Left lung (tissue), 10 donors: ENCODE results near the gene SH3BGRL. TPM values are rescaled to one million over a fixed set of nuclear protein-coding genes. Genes with fewer than 3 reads are reported as not detected.
"Not testable (repeated sequence)": the region's sequence is repeated elsewhere in the genome, so short reads cannot be mapped to it uniquely, and the experiment has no call there.

ENCODE experiments used
- ATAC-seq: fragments of 200-7000 bp; cut with Tn5 transposase; one replicate; pipeline ENCODE4 v1.9.1; 2020; ENCODE audit warnings: moderate library complexity
- DNase-seq, 4 donors: peaks; one replicate each; pipeline ENCODE4 v3.0.0-alpha.2; 2013 to 2020
- H3K27ac ChIP-seq, 2 donors: fragments of 200-600 bp; sonication (generic) in 1 of 2; one replicate each; pipeline versions ENCODE4 v1.5.0 to v1.8.0; 2020 to 2021
- H3K27me3 ChIP-seq, 2 donors: fragments of 200-600 bp; sonication (generic) in 1 of 2; one replicate each; pipeline versions ENCODE4 v1.5.0 to v1.8.0; 2020 to 2021
- H3K36me3 ChIP-seq, 2 donors: fragments of 200-600 bp; sonication (generic) in 1 of 2; one replicate each; pipeline versions ENCODE4 v1.5.0 to v1.8.0; 2020 to 2021
- H3K4me1 ChIP-seq, 2 donors: fragments of 200-600 bp; one replicate each; pipeline ENCODE4 v1.8.0; 2021
- H3K4me3 ChIP-seq, 2 donors: fragments of 200-600 bp; sonication (generic) in 1 of 2; one replicate each; pipeline versions ENCODE4 v1.5.0 to v1.8.0; 2020 to 2021; ENCODE audit warnings: mild to moderate bottlenecking in 1 of 2
- H3K9me3 ChIP-seq, 2 donors: fragments of 200-600 bp; sonication (generic) in 1 of 2; one replicate each; pipeline versions ENCODE4 v1.5.0 to v1.8.0; 2020 to 2021
- intact Hi-C, 2 donors: fragments of 100-400 bp; cut with DNase I; formaldehyde crosslinking; loops; one replicate each; pipeline versions ENCODE4 v1.11.2 to v1.14.2; 2022
- polyA plus RNA-seq, 6 donors: library from polyadenylated mRNA; unstranded; fragments of 120-200 nt; gene quantifications; one replicate each; pipeline ENCODE4 v1.2.1, GENCODE V29; 2013; ENCODE audit not compliant: insufficient read length in 6 of 6
- total RNA-seq, 2 donors: library from RNA; stranded (reverse); fragmentation: NEBNext Ultra II Directional; extraction: Animal tissue kit (Norgen Biotek cat#: 25700); gene quantifications; one replicate each; pipeline ENCODE4 v1.2.1, GENCODE V29; 2021
- TF ChIP-seq, protein P1 (sequence below), 2 donors: fragments of 200-600 bp; sonication (generic) in 1 of 2; IDR thresholded peaks; one replicate each; pipeline versions ENCODE4 v1.5.0 to v1.8.0; 2021; ENCODE audit warnings: antibody characterized with exemption in 2 of 2
- donor health status: DM: no; HTN: yes; CAD: no.
- donor health status: DM: no; HTN: no; CAD: no.

SH3BGRL gene
- total and polyA plus RNA-seq, 8 donors, result 110 to 240 (median 208) TPM

DNA sequence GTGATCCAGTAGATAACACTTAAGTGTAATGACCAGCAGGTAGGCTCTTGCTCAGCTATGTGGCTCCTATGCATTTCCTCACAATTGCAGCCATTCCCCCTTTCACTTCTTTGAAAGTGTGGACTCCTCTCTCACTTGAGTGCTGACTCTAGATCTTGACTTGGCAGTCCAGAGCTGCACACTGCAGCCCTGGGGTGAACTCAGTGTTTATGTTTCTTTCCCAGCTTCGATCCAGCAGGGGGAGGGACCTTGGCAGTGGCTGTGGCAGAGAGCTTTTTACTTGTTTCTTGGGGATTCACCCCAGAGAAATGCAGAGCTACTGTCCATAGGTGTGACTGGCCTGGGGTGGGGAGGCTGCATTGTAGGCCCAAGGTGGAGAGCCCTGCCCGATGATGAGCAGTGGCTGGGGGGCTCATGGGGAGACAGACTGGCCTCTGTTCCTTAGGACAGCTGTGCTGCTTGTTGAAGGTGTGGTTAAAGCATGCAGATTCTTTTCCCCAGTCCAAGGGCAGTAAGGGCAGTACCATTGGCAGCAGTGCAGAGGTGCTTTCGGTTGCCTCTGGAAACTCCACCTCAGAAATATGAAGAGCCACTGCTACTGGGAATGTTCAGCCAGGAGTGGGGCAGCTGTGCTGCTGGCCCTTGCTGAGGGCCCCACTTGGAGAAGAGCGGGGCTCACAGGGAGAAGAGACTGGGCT, 134.7 kb downstream of the SH3BGRL start:
- no peaks in the 10 kb centered on the region for H3K36me3 ChIP-seq
- H3K27ac ChIP-seq, result no peak overlapping the region
- peak in 1 of 4 donors; percentile 24 for DNase-seq
- intact Hi-C loops, result no loop called here
- no peaks in the 10 kb centered on the region for H3K27me3 ChIP-seq
- TF ChIP-seq, protein P1, sequence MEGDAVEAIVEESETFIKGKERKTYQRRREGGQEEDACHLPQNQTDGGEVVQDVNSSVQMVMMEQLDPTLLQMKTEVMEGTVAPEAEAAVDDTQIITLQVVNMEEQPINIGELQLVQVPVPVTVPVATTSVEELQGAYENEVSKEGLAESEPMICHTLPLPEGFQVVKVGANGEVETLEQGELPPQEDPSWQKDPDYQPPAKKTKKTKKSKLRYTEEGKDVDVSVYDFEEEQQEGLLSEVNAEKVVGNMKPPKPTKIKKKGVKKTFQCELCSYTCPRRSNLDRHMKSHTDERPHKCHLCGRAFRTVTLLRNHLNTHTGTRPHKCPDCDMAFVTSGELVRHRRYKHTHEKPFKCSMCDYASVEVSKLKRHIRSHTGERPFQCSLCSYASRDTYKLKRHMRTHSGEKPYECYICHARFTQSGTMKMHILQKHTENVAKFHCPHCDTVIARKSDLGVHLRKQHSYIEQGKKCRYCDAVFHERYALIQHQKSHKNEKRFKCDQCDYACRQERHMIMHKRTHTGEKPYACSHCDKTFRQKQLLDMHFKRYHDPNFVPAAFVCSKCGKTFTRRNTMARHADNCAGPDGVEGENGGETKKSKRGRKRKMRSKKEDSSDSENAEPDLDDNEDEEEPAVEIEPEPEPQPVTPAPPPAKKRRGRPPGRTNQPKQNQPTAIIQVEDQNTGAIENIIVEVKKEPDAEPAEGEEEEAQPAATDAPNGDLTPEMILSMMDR (IDR thresholded peaks at IDR 0.05), result no peak
- no peak overlapping the region for H3K4me3 ChIP-seq
- H3K4me1 ChIP-seq, result no peaks in the 10 kb centered on the region
- H3K9me3 ChIP-seq, result no peaks in the 10 kb centered on the region
- ATAC-seq, result no peak

DNA sequence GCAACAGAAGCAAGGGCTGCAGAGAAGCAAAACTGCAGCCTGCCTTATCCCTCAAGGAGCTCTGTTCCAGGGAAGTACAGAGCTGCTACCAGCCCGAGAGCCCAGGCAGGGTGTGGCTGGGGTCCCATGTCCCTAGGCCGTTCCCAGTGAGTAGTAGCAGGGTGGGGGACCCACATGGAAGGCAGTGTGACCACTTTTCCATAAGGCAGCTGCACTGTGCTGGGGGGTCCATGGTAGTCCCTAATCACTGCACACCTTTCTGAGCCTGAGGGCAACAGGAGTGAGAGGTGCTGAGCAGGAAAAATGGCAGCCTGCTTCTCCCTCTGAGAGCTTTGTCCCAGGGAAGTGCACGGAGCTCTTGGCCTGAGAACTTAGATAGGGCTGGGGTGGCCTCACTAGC, 135.9 kb downstream of the SH3BGRL start:
- no peak for ATAC-seq
- H3K4me3 ChIP-seq, result no peak overlapping the region

DNA sequence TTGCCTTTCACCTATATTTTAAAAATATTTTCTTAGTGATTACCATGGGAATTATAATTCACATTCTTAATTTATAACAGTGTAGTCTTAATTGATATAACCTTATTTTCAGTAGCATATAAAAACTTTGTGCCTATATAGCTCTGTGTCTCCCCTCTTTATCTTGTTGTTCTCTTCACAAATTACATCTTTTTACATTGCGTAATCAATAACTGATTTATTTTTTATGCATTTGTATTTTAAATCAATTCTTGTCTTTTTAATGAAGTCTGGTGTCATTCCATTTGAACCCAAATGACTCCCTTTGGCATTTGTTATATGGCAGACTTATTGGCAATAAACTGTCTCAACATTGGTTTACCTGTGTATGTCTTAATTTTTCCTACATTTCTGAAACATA, 137.0 kb downstream of the SH3BGRL start:
- TF ChIP-seq, protein P1 (IDR thresholded peaks at IDR 0.05), result no peak
- DNase-seq (no peak), ATAC-seq (no peak)
- no peak overlapping the region for H3K4me3 ChIP-seq
- no peak overlapping the region for H3K27ac ChIP-seq
- intact Hi-C loops, result no loop called here
- H3K4me1 ChIP-seq, result no peaks in the 10 kb centered on the region
- no peaks in the 10 kb centered on the region for H3K27me3 ChIP-seq
- no peaks in the 10 kb centered on the region for H3K36me3 ChIP-seq
- H3K9me3 ChIP-seq, result no peaks in the 10 kb centered on the region

More for the DNA sequence above, 135.9 kb downstream of the SH3BGRL start:
- no peaks in the 10 kb centered on the region for H3K4me1 ChIP-seq
- DNase-seq, result no peak
- H3K27me3 ChIP-seq, result no peaks in the 10 kb centered on the region
- intact Hi-C loops, result no loop called here
- H3K36me3 ChIP-seq, result no peaks in the 10 kb centered on the region
- TF ChIP-seq, protein P1 (IDR thresholded peaks at IDR 0.05), result no peak
- H3K27ac ChIP-seq, result no peak overlapping the region
- H3K9me3 ChIP-seq, result no peaks in the 10 kb centered on the region

DNA sequence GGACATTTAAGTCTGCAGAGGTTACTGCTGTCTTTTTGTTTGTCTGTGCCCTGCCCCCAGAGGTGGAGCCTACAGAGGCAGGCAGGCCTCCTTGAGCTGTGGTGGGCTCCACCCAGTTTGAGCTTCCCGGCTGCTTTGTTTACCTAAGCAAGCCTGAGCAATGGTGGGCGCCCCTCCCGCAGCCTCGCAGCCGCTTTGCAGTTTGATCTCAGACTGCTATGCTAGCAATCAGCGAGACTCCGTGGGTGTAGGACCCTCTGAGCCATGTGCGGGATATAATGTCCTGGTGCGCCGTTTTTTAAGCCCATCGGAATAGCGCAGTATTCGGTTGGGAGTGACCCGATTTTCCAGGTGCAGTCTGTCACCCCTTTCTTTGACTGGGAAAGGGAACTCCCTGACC, 143.4 kb downstream of the SH3BGRL start:
- intact Hi-C loops, H3K27ac ChIP-seq, DNase-seq, H3K27me3 ChIP-seq, H3K9me3 ChIP-seq, H3K4me3 ChIP-seq, ATAC-seq, H3K36me3 ChIP-seq, H3K4me1 ChIP-seq: not testable (repeated sequence)

Other genes starting within 250 kb of the SH3BGRL start
- gene HMGN5, start 189 bp upstream of the SH3BGRL start, total RNA-seq, result 1 to 10 TPM; 3.0 to 3.2 TPM
- 10 to 100 TPM; 25.4 to 31.9 (median 27.8) TPM for gene HMGN5, start 189 bp upstream of the SH3BGRL start, polyA plus RNA-seq